GM20431 (cell line): ENCODE results near the gene TEX14.

Experiments used
- in situ Hi-C: fragments of 300-500 bp; cut with MseI, MboI; formaldehyde crosslinking; loops from one replicate; pipeline ENCODE4 v1.15.0; 2020; ENCODE audit warnings: low sequenced_read_pairs; ENCODE audit not compliant: unreplicated experiment

Gene TEX14, protein sequence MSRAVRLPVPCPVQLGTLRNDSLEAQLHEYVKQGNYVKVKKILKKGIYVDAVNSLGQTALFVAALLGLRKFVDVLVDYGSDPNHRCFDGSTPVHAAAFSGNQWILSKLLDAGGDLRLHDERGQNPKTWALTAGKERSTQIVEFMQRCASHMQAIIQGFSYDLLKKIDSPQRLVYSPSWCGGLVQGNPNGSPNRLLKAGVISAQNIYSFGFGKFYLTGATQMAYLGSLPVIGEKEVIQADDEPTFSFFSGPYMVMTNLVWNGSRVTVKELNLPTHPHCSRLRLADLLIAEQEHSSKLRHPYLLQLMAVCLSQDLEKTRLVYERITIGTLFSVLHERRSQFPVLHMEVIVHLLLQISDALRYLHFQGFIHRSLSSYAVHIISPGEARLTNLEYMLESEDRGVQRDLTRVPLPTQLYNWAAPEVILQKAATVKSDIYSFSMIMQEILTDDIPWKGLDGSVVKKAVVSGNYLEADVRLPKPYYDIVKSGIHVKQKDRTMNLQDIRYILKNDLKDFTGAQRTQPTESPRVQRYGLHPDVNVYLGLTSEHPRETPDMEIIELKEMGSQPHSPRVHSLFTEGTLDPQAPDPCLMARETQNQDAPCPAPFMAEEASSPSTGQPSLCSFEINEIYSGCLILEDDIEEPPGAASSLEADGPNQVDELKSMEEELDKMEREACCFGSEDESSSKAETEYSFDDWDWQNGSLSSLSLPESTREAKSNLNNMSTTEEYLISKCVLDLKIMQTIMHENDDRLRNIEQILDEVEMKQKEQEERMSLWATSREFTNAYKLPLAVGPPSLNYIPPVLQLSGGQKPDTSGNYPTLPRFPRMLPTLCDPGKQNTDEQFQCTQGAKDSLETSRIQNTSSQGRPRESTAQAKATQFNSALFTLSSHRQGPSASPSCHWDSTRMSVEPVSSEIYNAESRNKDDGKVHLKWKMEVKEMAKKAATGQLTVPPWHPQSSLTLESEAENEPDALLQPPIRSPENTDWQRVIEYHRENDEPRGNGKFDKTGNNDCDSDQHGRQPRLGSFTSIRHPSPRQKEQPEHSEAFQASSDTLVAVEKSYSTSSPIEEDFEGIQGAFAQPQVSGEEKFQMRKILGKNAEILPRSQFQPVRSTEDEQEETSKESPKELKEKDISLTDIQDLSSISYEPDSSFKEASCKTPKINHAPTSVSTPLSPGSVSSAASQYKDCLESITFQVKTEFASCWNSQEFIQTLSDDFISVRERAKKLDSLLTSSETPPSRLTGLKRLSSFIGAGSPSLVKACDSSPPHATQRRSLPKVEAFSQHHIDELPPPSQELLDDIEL (N-terminal part only)

DNA sequence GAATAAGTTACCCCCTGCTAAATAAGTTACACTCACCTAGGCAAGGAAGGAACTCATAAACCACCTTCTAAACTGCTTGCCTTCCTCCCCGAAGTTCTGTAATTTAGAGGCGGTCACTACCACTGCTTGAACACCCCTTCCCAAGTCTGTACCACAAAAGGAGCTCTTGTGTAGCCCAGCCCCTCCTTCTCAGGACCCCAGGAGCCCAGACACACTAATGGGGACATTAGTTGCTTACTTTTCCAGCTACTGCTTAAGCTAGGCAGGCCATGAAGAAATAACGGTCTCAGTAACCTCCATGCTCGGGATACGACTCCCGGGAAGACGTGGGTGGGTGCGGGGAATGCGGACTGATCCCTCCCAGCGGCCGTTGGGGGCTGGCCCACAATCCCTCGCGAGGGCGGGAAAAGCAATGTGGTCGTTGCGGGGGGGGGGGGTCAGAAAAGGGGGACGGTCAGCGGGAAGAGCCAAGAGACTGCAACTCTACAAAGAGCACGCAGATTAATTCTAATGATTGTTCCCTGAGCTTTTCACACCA lies at the start of gene TEX14:
TSS of gene TEX14 (minus strand) at position 345 of the 538 bp plus-strand sequence. CDS start 40,044 bp downstream, outside the sequence.
- in situ Hi-C loops: no loop called here

DNA sequence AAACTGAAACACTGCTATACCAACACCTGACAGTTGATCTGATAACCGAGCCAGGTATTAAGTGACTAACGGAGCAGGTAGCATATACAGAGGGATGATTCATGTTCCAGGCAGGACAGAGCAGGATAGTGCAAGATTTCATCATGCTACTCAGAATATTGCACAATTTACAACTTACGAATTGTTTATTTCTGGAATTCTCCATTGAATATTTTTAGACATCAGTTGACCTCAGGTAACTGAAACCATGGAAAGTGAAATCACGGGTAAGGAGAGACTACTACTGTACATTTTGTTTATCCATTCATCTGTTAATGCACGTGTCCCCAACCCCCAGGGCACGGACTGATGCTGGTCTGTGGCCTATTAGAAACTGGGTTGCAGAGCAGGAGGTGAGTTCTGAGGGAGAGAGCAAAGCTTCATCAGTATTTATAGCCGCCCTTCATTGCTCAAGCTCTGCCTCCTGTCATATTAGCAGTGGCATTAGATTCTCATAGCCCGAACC lies 49.3 kb upstream of the TEX14 start:
- in situ Hi-C loops: no loop called here

DNA sequence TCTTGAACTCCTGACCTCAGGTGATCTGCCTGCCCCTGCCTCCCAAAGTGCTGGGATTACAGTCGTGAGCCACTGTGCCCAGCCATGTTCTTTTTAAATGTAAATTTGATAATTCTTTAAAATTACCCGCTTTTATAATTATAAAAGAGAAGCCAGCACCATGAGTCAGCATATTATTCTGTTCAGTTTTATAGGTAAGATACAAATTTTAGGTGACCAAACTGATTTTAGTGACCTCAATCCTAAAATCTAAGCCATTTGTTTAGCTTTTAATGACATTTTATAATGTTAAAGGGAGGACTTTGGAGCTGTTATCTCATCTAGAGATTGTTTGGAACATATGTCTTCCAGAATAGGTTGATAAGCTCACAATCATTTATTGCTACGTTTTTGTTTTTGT lies 43.0 kb upstream of the TEX14 start:
- in situ Hi-C loops: no loop called here

DNA sequence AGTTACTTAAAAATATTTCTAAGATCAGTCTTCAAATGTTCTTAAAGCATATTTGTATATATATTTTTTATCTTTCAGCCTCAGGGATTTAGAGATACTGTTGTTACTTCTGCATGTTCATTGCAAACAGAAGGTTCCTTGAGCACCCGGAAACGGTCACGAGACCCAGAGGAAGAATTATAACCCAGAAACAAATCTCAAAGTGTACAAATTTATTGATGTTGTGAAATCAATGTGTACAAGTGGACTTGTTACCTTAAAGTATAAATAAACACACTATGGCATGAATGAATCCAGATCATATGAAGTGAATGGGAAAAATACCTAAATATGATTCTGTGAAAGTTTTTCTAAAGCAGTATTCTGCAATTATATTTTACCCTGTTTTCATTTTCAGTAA lies 42.2 kb upstream of the TEX14 start:
- in situ Hi-C loops: no loop called here

DNA sequence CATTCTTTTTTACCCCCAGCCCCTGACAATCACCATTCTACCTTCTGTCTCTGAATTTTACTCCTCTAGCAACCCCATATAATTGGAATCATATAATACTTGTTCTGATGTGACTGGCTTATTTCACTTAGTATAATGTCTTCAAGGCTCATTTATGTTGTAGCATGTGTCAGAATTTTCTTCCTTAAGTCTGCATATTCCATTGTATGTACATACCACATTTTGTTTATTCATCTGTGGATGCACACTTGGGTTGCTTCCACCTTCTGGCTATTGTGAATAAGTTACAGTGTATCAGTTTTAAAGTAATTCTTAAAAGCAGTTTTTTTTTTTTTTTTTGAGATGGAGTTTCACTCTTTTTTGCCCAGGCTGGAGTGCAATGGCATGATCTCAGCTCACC lies 39.1 kb upstream of the TEX14 start:
- in situ Hi-C loops: no loop called here

DNA sequence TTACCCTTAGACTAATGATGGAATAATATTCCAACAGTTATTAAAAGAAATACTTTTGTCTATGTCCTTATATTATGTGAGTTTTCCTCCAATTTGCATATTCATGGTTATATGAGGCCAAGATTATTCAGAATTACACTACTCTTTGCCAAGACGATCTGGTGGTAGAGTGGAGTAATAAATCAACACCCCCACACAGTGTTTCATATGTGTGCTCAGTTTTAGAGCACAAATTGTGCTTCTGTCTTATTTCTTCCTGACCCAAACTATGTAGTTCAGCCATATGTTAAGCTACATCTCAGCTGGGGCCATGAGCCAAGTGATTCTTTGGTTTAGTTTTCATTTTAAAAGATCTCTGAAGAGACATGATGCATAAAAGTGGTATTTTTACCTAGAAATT lies 37.0 kb upstream of the TEX14 start:
- in situ Hi-C loops: no loop called here

DNA sequence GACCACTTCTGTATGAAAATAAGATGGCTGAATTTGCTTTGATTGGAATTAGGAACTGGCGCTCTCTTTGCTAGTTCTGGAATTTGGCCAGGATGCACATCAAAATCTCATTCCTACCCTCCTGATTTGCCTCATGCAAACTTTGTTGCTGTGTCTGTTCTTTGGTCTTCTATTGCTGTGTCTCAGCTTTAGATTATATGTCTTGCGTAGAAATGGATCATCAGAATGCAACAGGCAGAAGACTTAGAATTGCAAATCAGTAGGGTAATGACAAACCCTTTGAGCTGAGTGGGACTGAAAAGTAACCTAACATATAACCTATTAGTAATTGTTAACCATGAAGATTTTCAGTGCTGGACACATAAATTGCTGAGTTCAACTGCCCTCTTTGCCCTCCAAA lies 30.9 kb upstream of the TEX14 start:
- in situ Hi-C loops: loop anchor here (25.0 kb wide), 1 partner anchor 290 kb away; no protein-coding TSS in a partner anchor

DNA sequence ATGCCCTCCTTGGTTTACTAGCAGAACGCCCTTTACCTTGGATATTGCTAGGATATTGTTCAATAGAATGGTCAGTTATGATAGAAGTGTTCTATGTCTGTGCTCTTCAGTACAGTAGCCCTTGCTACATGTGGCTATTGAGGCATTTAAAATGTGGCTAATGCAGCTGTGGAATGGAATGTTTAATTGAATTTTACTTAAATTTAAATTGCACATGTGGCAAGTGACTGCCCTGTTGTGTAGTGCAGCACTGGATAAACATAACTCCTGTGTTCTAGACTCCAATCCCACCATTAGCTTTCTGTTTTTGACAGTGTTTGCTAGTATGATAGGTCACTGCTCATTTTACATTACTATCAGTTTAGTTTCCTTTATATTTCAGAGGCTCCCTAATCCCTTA lies 30.4 kb upstream of the TEX14 start:
- in situ Hi-C loops: loop anchor here (25.0 kb wide), 1 partner anchor 290 kb away; no protein-coding TSS in a partner anchor

DNA sequence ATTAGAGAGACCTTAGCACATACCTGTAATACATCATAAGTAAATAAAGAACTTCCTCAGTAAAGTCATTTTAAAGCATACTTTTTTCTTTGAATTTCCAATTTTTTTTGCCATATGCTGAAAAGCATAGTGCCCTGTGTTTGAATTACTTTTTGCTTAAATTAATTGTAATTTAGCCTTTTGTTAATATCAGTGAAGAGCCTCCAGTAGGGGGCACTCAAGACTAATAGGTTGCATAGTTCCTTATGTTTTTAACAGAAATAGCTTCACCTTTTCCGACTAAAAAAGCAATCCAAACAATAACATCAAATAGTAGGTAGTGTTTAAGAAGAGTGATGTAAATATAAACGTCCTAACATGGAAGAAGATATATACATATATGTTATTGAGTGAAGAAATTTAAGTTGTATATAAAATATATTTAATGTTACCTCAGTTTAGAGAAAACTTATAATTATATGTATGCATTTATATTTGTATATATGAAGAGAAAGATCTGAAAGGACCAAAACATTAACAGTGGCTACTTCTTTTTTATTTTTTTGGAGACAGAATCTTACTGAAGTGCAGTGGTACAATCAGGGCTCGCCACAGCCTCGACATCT lies 19.2 kb upstream of the TEX14 start:
- in situ Hi-C loops: loop anchor here (25.0 kb wide), 1 partner anchor 301 kb away; no protein-coding TSS in a partner anchor

DNA sequence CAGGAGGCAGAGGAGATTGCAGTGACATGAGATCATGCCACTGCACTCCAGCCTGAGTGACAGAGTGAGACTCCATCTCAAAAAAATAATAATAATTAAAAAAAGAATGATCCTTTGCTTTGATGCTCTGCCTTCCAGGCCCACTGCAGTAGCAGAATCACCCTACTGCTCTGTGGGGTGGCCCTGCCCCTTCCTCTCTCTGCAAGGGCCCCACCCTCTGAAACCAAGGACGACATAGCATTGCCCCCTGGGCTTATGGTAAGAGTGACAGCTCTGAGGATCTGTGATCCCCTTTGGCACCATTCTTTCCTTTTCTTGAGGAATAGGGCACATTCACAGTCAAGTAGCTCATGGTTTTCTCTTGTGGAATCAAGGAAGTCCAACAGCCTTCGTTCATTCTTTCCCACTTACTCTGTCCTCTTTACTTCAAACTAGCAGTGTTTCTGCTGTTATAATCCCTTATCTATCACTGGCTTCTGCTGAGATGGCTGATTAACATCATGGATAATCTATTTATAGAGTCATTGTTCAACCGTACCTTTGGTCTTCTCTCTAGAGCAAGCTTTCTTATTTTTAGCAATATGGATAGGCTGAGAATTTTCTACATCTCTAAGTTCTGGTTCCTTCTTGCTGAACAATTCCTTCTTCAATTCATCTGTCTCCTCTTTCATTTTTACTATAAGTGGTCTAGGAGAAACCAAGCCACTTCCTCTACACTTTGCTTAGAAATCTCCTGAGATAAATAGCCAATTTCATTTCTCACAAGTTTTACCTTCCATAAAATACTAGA lies 14.7 kb upstream of the TEX14 start:
- in situ Hi-C loops: loop anchor here (25.0 kb wide), 1 partner anchor 306 kb away; no protein-coding TSS in a partner anchor

DNA sequence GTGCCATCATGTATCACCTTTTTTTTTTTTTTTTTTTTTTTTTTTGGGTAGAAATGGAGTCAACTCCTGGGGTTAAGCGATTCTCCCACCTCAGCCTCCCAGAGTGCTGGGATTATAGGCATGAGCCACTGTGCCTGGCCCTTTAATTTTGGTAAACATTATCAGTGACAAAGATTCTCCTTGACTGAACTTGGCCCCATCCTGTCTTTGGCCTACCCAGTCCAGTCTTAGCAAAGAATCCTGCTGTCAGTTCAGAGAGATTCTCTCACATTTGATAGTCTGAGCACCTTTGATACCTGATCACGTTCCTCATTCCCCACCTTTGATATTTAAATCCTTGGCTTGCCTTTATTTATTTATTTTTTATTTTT lies 12.1 kb upstream of the TEX14 start:
- in situ Hi-C loops: loop anchor here (25.0 kb wide), 1 partner anchor 308 kb away; no protein-coding TSS in a partner anchor

DNA sequence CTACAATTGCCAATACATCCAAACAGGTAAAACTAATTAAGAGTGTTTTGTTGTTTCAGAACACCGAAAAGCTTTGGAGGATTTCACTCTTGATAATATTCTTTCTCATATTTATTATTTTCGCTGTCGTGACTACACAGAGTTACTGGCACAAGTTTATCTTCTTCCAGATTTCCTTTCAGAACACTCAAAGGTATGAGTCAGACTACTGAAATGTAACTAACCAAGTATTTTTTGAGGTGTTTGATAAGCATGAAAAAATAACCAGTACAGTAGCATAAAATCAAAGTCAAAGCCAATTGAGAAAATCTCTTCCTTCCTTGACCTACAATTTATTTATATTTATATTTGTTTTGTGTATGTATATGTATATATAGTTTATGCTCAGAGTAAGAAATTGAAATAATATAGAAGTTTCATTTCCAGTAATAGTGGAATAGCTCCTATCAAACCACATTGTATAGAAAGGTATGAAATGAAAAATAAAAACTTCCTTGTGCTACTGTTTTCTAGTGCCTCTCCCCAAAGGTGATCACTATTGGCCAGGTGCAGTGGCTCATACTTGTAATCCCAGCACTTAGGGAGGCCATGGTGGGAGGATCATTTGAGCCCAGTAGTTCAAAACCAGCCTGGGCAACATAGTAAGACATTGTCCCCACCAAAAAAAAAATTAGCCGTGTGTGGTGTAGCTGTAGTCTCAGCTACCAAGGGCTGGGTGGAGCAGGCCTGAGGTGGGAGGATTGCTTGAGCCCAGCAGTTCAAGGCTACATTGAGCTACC lies 11.5 kb upstream of the TEX14 start:
- in situ Hi-C loops: loop anchor here (25.0 kb wide), 1 partner anchor 309 kb away; no protein-coding TSS in a partner anchor

DNA sequence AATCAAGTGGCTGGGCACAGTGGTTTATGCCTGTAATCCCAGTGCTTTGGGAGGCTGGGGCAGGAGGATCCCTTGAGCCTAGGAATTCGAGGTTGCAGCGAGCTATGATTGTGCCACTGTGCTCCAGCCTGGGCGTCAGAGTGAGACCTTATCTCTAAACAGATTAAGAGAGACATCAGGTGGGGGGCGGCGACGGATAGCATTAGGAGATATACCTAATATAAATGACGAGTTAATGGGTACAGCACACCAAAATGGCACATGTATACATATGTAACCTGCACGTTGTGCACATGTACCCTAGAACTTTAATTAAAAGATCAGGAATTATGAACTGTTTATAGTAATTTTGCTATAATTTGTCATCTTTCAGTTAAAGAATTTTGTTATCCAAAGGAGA lies 10.9 kb upstream of the TEX14 start:
- in situ Hi-C loops: loop anchor here (25.0 kb wide), 1 partner anchor 310 kb away; no protein-coding TSS in a partner anchor

DNA sequence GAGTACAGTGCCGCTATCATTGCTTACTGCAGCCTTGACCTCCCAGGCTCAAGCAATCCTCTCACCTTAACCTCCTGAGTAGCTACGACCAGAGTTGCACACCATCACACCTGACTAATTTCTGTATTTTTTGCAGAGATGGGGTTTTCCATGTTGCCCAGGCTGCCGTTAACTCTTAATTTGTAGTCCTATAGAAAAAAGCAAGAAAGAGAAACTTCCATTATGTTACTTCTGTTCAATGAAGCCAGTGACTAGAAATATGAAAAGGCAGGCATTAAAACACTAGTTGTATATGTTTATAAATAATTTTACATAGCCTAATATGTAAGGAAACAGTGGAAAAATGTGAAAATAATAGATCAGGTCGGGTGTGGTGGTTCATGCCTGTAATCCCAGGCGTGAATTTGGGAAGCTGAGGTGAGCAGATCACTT lies 10.2 kb upstream of the TEX14 start:
- in situ Hi-C loops: loop anchor here (25.0 kb wide), 1 partner anchor 310 kb away; no protein-coding TSS in a partner anchor

DNA sequence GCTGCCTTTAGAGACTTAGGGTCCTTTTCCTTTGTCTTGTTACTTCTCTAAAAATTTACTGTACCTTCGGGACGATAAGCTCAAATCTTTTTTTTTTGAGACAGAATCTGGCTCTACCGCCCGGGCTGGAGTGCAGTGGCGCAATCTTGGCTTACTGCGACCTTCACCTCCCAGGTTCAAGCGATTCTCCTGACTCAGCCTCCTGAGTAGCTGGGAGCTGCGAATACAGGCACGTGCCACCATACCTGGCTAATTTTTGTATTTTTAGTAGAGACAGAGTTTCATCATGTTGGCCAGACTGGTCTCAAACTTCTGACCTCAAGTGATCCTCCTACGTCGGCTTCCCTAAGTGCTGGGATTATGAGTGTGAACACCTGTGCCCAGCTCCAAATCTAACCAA lies 7.9 kb upstream of the TEX14 start:
- in situ Hi-C loops: loop anchor here (25.0 kb wide), 1 partner anchor 313 kb away; no protein-coding TSS in a partner anchor

DNA sequence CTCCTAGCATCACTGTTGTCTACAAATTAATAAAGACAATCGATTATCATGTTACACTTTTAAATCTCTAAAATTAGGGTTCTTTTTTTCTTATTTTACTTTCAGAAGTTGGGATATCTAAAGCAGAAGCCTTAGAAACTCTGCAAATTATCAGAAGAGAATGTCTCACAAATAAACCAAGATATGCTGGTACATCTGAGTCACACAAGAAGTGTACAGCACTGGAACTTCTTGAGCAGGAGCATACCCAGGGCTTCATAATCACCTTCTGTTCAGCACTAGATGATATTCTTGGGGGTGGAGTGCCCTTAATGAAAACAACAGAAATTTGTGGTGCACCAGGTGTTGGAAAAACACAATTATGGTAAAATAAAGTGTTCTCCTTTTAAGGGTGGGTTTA lies 3.0 kb upstream of the TEX14 start:
- in situ Hi-C loops: no loop called here

DNA sequence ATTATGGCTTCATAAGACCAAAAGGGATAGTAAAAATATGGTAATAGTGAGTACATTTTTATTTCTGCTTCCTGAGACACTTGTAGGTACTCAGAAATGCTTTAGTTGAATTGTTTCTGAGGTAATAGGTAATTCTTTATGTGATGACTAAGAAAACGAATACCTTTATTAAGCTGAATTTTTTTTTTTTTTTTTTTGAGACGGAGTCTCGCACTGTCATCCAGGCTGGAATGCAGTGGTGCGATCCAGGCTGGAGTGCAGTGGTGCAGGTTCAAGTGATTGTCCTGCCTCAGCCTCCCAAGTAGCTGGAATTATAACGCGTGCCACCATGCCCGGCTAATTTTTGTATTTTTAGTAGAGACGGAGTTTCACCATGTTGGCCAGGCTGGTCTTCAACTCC lies 2.5 kb upstream of the TEX14 start:
- in situ Hi-C loops: no loop called here
